PC-3 (cell line): Measurements from ENCODE around the gene OPN3.

ENCODE experiments used
- CTCF ChIP-seq: fragments of 300-600 bp; sonication (generic); conservative IDR thresholded peaks from 2 replicates; pipeline ENCODE4 v1.5.1; 2017; ENCODE audit warnings: antibody characterized with exemption, low read depth, mild to moderate bottlenecking, low read length
- EZH2 ChIP-seq: fragments of 300-600 bp; sonication (generic); IDR thresholded peaks from one replicate; pipeline ENCODE4 v1.6.1; 2017; ENCODE audit warnings: antibody characterized with exemption, mild to moderate bottlenecking, low read length; ENCODE audit not compliant: unreplicated experiment
- EZH2phosphoT487 ChIP-seq: fragments of 300-600 bp; sonication (generic); IDR thresholded peaks from 2 replicates; pipeline ENCODE4 v1.6.1; 2018; ENCODE audit warnings: mild to moderate bottlenecking, antibody characterized with exemption, low read length, borderline replicate concordance

GRCh38 chr1:241548008-241548407, 92.2 kb downstream of the OPN3 start:
- TF ChIP-seq CTCF = no peak
- TF ChIP-seq EZH2phosphoT487 = no peak
- no peak for TF ChIP-seq EZH2
